Heart left ventricle (tissue), 13 donors: ENCODE data around the gene GUCY2C.

ENCODE experiments used
- CTCF ChIP-seq, 12 donors: fragments of 200-600 bp; sonication (generic) in 4 of 12; IDR thresholded peaks; one replicate each; pipeline versions ENCODE4 v1.5.0 to v1.8.0; 2018 to 2022; ENCODE audit warnings: antibody characterized with exemption in 12 of 12, mild to moderate bottlenecking in 5 of 12
- POLR2A ChIP-seq, 2 donors: fragments of 450-650 bp; IDR thresholded peaks; one replicate each; pipeline ENCODE4 v1.6.1; 2017; ENCODE audit warnings: antibody characterized with exemption in 2 of 2, mild to moderate bottlenecking in 2 of 2, moderate library complexity in 2 of 2
- donor health status: ischemic (EF 13 %, LVEDD 7.1; RV severe dilation, severe dysfunction).
- donor health status: DM: no; HTN: yes; CAD: no.
- donor health status: DM: no; HTN: no; CAD: no.
- donor health status: ischemic (EF 25% LVEDD 6.9; RV normal size, moderate dysfunction).
- donor health status: ischemic (EF 25% LVEDD 5.7; RV mildly dilated, moderate dysfunction).
- donor health status: ischemic (EF 35%, LVEDD 5.7; RV mildly dilated, moderate dysfunction).
- donor health status: nonischemic (EF 11% LVEDD 7.7; RV severe dilation, severe dysfunction).
- donor health status: DM: yes; HTN: yes; CAD: no.
- donor health status: PGD.
- donor health status: ischemic (EF 29% LVEDD 5.4; RV normal size, mild dysfunction).
- donor health status: nonischemic (EF 23%, LVEDD 6.1; RV moderate dilation, normal function).

DNA sequence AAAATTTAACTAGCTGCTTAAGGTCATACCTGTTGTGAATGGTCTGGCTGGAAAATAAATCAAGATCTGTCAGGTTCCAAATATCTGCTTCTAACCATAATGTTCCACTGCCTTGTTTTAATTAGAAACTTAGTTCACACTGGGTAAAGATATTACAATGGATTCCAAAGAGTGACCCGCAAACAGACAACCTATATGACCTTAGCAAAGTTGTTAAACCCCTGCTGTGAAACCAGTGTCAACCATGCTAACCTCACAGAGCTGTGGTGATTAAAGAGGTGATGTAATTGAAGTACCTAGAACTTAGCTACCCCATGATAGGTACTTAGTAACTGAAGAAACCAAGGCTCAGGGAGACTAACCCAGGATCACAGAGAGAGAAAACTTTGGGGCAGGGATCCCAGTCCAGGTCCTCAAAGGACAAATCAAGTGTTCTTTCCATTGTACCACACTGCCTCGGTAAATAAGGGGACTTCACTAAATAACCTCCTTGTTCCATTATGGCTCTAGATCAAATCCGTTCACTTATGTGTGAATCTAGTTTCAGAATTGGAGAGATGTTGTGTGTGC is 2.2 kb downstream of the GUCY2C start:
- TF ChIP-seq CTCF (IDR thresholded peaks at IDR 0.05) (no peak), POLR2A (IDR thresholded peaks at IDR 0.05) (no peak)
